CD4-positive, alpha-beta T cell treated with Interferon gamma for 1 hour (primary cell): ENCODE data around the gene DENND10.
"Not testable (repeated sequence)": the region's sequence is repeated elsewhere in the genome, so short reads cannot be mapped to it uniquely, and the experiment has no call there.

Source experiments
- DNase-seq: peaks from one replicate; pipeline ENCODE4 v3.0.0-alpha.2; 2020

DENND10 gene

GRCh38 chr10:119100434-119101238, 3.3 kb upstream of the DENND10 start:
- no peak for DNase-seq

GRCh38 chr10:119101366-119102098, 2.4 kb upstream of the DENND10 start:
- DNase-seq, result no peak

GRCh38 chr10:119103241-119103902, 541 bp upstream of the DENND10 start:
- no peak for DNase-seq

- no peak for DNase-seq
Measured at GRCh38 chr10:119104654-119105015, 722 bp downstream of the DENND10 start.

- DNase-seq, result no peak
Measured at GRCh38 chr10:119105155-119105554, 1.2 kb downstream of the DENND10 start.

GRCh38 chr10:119105899-119106298, 2.0 kb downstream of the DENND10 start:
- DNase-seq, result not testable (repeated sequence)

- DNase-seq, result not testable (repeated sequence)
Measured at GRCh38 chr10:119107106-119107505, 3.2 kb downstream of the DENND10 start.

- not testable (repeated sequence) for DNase-seq
Measured at GRCh38 chr10:119107771-119108170, 3.9 kb downstream of the DENND10 start.

- no peak for DNase-seq
Measured at GRCh38 chr10:119112056-119112455, 8.1 kb downstream of the DENND10 start.

- DNase-seq, result no peak
Measured at GRCh38 chr10:119113751-119114732, 10.1 kb downstream of the DENND10 start.

GRCh38 chr10:119115926-119116325, 12.0 kb downstream of the DENND10 start:
- DNase-seq, result no peak

- DNase-seq, result no peak
Measured at GRCh38 chr10:119116326-119116951, 12.5 kb downstream of the DENND10 start.

- DNase-seq, result no peak
Measured at GRCh38 chr10:119118231-119118630, 14.3 kb downstream of the DENND10 start.

- no peak for DNase-seq
Measured at GRCh38 chr10:119119400-119119799, 15.5 kb downstream of the DENND10 start.

- DNase-seq, result no peak
Measured at GRCh38 chr10:119120413-119120867, 16.5 kb downstream of the DENND10 start.

GRCh38 chr10:119120875-119121274, 17.0 kb downstream of the DENND10 start:
- DNase-seq, result no peak

GRCh38 chr10:119125942-119126341, 22.0 kb downstream of the DENND10 start:
- no peak for DNase-seq

GRCh38 chr10:119129721-119130120, 25.8 kb downstream of the DENND10 start:
- DNase-seq, result no peak

- peak; percentile 48 for DNase-seq
Measured at GRCh38 chr10:119131512-119132240, 27.8 kb downstream of the DENND10 start.

- DNase-seq, result no peak
Measured at GRCh38 chr10:119132521-119133345, 28.8 kb downstream of the DENND10 start.
